AG09309 (cell line): ENCODE measurements around the gene CDH4.

Source experiments
- DNase-seq: peaks from one replicate; pipeline ENCODE4 v3.0.0-alpha.2; 2010; ENCODE audit warnings: low read depth
- H3K4me3 ChIP-seq: 2 replicates; pipeline ENCODE4 v1.5.1; 2011; ENCODE audit warnings: mild to moderate bottlenecking, low read depth, low read length, moderate library complexity; ENCODE audit not compliant: control insufficient read depth
- CTCF ChIP-seq: IDR thresholded peaks from 2 replicates; pipeline ENCODE4 v1.5.1; 2011; ENCODE audit warnings: mild to moderate bottlenecking, low read depth, low read length, inconsistent platforms; ENCODE audit not compliant: insufficient read depth, control insufficient read depth; ENCODE audit errors: missing control alignments

CDH4 gene

GRCh38 chr20:61614706-61615100 lies 362.6 kb downstream of the CDH4 start:
- no peak overlapping the region for H3K4me3 ChIP-seq
- no peak for DNase-seq
- TF ChIP-seq CTCF, result no peak

GRCh38 chr20:61615806-61616205 lies 363.7 kb downstream of the CDH4 start:
- TF ChIP-seq CTCF, result no peak
- no peak overlapping the region for H3K4me3 ChIP-seq
- DNase-seq, result no peak

- no peak overlapping the region for H3K4me3 ChIP-seq
- DNase-seq, result no peak
- no peak for TF ChIP-seq CTCF
Measured at GRCh38 chr20:61619751-61620150, 367.7 kb downstream of the CDH4 start.

GRCh38 chr20:61620174-61620573 lies 368.1 kb downstream of the CDH4 start:
- TF ChIP-seq CTCF, result no peak
- no peak overlapping the region for H3K4me3 ChIP-seq
- no peak for DNase-seq

GRCh38 chr20:61621035-61621730 lies 369.1 kb downstream of the CDH4 start:
- no peak for DNase-seq
- H3K4me3 ChIP-seq, result no peak overlapping the region
- TF ChIP-seq CTCF, result no peak

- TF ChIP-seq CTCF, result no peak
- no peak overlapping the region for H3K4me3 ChIP-seq
- DNase-seq, result no peak
Measured at GRCh38 chr20:61621852-61622251, 369.8 kb downstream of the CDH4 start.

- DNase-seq, result no peak
- TF ChIP-seq CTCF, result no peak
- no peak overlapping the region for H3K4me3 ChIP-seq
Measured at GRCh38 chr20:61623451-61623850, 371.4 kb downstream of the CDH4 start.
